HG02763 (cell line): ENCODE results near the gene AFF1.
A peak's percentile ranks its signal among the peaks of the same experiment; 100 is the strongest.

Source experiments
- ATAC-seq: cut with Tn5 transposase; IDR thresholded peaks from one replicate; pipeline ENCODE4 v1.9.1; 2021; ENCODE audit warnings: mild to moderate bottlenecking, moderate library complexity; ENCODE audit not compliant: unreplicated experiment

Gene AFF1

DNA sequence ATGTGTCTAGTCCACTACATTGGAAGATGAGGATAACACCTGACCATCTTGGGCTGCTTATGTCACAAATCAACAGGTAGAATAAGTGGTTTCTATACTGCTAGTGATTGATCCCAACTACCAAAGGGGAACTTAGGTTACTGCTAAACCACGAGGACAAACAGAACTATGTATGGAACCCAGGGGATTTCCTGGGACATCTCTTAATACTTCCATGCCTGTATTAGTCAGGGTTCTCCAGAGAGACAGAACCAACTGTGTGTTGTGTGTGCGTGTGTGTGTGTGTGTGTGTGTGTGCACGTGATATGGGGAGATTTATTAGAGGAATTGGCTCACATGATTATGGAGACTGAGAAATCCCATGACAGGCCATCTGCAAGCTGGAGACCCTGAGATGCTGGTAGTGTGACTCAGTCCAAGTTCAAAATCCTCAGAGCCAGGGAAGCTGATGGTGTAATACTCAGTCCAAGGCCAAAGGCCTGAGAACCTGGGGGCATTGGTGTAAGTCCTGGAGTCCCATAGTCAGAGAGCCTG lies 16.2 kb upstream of the AFF1 start:
- no peak for ATAC-seq

DNA sequence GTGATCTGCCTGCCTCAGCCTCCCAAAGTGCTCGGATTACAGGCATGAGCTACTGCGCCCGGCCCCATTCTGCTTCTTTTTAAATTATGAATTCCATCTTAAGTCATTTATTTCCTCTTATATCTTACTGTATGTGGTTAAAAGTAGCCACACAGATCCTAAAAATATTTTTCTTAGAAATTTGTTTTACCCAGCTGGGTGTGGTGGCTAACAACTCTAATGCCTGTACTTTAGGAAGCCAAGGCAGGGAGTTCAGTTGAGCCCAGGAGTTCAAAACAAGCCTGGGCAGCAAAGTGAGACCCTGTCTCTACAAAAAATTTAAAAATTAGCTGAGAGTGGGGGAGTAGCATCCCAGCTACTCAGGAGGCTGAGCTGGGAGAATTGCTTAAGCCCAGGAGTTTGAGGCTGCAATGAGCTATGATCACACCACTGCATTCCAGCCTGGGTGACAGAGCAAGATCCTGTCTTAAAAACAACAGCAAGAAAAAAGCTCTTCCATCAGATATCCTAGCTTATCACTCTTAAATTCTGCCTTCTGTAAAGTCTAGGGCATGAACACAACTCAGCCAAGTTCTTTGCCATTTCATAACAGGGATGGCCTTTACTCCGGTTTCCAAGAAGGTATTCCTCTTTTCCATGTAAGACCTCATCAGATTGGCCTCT lies 15.1 kb upstream of the AFF1 start:
- no peak for ATAC-seq

DNA sequence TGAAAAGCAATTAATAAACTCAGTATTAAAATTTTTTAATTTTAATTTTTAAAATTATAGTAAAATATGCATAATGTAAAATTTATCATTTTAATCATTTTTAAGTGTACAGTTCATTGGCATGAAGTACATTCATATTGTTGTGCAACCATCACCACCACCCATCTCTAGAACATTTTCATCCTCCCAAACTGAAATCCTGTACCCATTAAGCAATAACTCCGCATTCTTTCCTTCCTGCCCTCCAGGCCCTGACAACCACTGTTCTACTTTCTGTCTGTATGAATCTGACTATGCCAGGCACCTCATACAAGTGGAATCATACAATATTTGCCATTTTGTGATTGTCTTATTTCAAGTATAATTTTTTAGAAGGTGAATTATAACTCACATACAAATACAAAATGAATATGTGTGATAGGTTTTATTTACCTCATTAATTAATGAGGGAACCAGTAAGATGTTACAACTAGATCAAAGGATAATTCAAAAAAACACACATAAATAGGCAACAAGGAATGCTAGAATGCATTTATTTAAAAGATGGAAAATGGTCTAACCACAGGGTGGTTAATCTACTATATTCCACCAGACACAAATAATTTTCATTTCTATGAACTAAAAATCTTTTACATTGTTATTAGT lies 13.1 kb upstream of the AFF1 start:
- ATAC-seq, result no peak

DNA sequence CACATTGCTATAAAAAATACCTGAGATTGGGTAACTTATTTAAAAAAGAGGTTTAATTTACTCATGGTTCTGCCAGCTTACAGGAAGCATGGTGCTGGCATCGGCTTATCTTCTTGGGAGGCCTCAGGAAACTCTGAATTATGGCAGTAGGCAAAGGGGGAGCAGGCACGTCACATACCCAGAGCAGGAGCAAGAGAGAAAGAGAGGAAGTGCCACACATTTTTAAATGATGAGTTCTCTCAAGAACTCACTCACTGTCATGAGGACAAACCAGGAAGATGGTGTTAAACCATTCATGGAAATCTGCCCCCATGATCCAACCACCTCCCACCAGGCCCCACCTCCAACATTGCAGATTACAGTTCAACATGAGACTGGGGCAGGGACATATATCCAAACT lies 10.0 kb upstream of the AFF1 start:
- ATAC-seq, result no peak

DNA sequence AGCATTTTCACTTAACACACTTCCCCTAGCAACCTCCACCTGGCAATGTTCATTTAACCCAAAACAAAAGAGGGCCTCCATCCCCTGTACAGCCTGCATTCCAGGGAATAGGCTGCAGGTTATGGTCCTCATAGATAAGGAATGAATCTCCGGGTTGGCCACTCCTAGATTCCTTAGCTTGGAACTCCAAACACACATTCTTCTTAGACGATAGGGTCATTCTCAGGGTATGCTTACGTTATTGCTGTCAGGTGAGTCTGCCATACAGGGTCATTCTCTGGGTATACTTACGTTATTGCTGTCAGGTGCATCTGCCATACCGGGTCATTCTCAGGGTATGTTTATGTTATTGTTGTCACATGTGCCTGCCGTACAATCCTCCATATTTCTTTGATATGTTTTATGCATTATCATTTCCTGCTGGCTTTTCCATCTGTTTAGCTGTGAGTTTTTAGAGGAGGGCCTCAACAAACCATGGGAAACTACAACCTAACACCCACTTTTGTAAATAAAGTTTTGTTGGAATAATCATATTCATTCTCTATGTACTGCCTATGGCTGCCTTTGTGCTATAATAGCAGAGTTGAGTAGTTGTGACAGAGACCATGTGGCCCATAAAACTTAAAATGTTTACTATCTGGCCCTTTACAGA lies 8.2 kb upstream of the AFF1 start:
- no peak for ATAC-seq

DNA sequence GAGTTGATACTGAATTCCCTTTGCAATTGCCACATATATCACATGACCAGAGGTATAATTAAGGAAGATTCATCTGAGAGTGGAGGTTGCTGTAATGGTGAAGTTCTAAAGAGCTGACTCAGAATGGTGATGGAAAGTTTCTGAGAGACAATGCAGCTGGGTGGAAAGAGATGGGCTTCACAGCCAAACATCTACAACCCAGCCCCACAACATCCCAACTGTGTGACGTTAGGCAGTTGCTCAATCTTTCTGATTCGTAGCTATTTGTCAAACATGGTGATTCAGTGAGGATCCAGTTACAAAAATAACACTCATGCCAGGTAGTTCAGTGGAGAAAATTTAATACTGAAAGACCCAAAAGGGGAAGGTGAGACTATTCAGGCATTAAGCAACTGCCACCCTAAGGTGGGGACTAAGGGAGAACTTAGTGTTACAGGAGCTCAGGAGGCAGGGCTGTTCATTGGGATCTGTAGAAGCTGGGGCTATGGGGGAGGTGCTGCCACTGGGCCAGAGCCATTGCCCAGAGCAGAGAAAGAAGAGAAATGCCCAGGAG lies 6.9 kb upstream of the AFF1 start:
- ATAC-seq, result no peak

DNA sequence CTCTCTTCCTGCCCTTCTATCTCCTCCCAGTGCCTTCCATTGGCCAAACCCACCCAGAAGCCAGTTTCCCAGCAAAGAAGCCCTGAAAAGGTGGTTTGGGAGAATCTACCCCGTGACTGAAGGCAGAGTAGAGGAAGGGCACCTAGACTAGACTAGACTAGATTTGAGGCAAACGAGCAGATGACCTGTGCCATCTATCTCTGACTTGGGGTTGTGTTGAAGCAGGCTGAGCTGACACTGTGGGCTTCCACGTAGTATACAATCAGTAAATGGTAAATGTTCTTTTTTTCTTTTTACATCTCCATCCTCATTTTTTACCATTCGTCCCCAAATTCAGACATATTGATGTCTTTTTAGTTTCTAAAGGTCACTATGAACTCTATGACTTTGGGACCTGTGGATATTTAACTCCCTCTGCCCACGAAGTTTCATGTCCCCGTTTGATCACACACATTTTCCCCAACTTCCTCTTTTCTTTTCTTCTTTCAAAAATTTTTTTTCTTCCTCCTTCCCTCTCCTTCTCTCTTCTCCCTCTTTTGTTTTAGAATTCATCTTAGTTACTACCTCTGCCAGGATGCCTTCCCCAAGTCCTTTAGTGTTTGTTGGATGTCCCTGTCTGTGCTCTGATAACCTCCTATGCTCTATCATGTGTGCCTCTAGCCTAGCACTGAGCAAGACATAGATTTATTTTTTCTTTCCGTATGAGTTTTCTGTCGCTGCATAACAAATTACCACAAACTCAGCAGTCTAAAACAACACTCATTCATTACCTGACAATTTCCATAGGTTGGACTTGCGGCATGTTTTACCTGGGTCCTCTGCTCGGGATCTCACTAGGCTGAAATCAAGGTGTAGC lies 6.2 kb upstream of the AFF1 start:
- ATAC-seq, result no peak

DNA sequence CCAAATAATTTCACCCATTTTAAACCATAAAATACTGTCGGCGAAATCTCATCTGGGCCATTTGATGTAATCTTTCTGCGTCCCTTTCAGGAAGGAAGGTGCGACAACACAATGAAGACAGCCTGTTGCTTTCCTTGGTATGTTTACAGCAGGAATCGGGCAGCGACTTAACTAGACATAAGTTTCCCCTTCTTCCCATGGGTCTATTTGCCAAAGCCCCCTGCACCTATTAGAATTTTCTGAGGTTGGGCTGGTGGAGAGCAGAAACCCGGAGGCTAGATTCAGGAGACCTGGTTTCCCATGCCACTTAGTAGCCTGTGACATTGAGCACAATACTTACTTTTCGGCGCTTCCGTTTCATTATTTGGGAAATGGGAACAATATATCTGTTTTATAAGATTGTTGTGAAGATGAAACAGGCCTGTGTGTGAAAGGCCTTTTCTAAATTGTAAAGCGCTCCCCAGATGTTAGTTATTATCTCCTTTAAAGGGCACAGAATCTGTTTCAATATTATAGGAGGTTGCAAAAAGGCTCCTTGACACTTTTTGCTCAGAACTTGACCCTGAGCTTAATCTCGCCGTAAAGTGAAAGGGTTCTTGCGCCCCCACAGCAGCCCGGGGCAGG lies 552 bp upstream of the AFF1 start:
- no peak for ATAC-seq

DNA sequence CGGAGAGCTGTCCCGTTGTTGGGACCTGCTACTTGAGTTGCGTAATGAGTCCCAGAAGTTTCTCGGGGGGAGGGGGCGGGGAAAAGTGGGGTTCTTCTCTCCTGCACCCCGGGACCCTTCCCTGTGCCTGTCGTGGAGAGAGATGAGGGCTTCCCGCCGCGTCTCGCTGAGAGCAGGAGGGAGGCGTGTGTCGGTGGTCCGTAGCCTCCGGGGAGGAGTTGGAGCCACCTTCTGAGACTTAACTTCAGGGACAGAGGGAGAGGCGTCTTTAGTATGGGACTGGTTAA lies 698 bp downstream of the AFF1 start:
- ATAC-seq, result no peak

DNA sequence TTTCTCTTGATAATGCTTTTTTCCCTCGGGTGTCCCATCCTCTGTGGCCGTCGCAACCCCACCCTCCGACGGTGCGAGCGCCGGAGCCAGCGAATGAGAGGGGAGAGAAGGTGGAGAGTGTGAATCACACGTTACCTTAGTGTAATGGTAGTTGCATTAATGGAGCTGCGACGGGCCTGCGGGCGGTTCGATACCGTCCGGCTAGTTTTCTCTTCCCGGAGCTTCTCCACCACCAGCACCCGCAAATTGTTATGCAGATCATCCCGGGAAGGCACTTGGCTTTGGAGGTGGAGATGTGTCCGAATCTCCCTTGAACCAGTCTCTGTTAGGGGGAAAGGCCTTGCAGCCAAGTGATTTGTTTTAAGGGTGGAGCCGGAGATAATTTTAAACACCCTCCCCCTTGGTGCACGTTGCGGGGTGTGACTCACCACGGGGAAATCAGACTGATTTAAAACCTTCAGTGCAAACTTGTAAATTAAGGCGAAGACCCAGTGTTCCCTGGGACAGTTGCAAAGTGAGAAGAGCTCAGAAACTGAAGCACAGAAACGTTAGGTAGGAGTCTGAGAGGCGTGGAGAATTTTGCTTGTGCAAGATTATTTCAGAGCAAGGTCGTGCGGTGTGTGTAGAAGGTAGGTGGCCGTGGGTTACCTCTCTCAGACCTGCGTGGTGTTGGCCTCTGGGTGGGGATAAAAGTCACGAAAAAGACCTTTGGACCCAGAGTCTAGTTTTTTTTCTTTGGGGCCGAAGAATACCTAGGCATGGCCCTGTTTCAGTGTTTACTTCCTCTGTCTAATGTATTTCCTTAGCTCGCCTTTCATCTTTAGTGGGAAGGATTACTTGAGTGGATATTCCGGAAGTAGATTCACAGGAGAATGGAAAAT lies 1.3 kb downstream of the AFF1 start:
- peak; percentile 25 for ATAC-seq

DNA sequence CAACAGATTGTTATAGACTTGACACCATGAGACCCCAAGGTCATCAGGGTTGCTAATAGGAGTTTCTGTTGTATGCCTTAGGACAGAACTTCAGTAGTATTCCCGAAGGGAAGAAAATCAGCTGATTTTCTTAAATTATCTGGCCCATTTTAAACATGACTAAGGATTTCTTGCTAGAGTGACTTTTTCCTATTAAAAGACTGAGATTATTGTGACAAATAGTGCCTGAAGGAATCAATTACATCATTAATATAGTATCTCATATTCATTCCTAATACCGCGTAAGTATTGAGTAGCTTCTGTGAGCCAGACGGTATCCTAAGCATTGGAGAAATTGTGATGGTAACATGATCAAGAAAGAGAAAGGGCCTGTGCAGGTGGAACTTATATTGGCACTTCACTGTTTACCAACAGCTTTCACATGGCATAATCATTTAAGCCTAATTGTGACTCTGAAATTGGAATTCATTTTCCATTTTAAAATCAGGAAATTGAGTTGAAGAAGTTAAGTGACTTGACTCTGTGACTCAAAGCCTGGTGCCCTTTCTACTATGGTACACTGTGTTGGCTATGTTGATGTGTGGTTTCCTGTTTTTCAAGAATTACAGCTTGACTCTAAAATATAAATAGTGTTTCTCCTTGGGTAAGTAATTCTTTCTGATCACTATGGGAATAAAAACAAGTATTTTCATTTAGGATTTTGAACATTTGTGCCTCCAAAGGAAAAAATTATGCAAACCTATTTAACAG lies 4.1 kb downstream of the AFF1 start:
- ATAC-seq, result no peak

DNA sequence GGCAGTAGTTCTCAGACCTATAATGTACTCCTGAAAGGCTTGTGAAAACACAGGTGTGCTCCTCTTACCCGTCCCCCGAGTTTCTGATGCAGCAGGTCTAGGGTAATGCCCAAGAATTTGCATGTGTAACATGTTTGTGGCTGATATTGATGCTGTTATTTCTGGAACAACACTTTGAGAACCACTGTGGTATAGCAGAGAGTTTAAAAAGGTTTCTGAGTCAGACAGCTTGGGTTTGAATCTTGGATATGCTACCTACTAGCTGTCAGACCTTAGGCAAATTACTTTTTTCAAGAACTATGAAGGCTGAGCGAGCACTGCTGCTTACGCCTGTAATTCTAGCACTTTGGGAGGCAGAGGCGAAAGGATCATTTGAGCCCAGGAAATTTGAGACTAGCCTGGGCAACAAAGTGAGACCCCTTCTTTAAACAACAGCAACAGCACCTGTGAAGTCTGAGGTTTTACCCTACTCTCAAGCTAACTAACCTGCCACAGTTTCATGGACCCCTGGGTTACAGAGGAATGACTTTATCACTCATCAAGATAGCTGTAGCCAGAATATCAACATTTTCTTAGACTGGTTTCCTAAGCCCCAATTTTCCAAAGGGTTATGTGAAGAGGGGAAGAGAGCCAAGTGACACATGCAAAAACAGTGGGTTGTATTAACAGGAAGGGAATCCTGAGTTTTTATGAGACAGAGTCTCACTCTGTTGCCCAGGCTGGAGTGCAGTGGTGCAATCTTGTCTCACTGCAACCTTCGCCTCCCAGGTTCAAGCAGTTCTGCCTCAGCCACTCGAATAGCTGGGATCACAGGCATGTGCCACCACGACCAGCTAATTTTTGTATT lies 5.1 kb downstream of the AFF1 start:
- ATAC-seq, result peak; percentile 59

DNA sequence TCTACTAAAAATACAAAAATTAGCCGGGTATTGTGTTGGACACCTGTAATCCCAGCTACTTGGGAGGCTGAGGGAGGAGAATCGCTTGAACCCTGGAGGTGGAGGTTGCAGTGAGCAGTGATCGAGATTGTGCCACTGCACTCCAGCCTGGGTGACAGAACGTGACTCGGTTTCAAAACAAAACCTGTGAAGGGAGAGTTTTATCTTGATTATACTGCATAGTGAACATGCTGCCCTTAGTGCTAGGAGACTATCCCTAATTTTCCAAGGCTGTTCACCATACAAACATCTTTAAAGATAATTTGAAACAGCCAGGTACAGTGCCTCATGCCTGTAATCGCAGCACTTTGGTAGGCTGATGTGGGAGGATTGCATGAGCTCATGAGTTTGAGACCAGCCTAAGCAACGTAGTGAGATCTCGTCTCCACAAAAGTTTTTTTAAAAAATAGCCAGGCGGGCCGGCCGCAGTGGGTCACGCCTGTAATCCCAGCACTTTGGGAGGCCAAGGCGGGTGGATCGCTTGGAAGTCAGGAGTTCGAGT lies 6.2 kb downstream of the AFF1 start:
- no peak for ATAC-seq

DNA sequence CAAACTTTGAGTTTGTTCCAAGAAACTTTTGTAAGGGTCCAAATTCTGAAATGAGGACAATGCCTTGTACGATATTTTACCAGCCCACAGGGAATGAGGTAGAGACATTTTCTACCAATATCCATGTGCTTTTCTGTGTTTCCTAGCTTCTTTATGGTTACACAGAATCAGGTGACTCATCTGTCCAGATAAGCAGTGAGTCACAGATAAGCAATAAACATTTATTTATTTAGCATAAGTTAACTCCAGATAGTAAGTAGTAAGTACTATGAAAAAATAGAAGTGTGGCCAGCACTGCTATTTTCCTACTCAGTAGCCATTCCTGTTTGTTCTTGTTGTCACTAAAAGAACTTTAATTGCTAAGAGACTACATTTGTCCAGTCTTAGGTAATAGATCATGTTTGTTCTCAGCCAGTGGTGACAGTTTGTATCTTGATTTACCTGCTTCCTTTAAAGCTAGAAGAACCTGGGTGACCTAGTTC lies 7.4 kb downstream of the AFF1 start:
- ATAC-seq, result no peak

DNA sequence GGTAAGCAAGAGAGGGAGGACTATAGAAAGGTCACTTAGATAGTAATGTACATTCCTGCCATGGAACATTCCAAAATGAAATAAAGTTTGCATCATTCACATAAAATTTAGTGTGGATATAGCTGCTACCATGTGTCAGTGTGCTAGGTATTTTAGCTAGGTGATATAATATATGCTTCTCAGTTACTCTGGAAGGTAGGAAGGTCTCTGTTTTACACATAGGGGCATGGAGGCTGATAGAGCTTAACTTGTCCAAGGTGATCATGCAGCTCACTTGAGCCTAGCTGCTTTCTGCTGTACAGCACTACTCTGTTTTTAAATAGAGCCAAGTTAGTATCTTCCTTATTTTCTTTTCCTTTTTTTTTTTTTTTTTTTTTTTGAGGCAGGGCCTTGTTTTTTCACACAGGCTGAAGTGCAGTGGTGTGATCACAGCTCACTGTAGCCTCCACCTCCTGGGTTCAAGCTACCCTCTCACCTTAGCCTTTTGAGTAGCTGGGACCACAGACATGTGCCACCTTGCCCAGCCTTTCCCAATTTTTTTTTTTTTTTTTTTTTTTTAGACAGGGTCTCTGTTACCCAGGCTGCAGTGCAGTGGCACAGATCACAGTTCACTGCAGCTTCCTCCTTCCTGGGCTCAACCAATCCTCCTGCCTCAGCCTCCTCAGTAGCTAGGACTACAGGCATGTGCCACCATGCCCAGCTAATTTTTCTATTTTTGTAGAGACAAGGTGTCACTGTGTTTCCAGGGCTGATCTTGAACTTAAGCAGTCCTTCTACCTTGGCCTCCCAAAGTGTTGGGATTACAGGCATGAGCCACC lies 10.4 kb downstream of the AFF1 start:
- ATAC-seq, result no peak

DNA sequence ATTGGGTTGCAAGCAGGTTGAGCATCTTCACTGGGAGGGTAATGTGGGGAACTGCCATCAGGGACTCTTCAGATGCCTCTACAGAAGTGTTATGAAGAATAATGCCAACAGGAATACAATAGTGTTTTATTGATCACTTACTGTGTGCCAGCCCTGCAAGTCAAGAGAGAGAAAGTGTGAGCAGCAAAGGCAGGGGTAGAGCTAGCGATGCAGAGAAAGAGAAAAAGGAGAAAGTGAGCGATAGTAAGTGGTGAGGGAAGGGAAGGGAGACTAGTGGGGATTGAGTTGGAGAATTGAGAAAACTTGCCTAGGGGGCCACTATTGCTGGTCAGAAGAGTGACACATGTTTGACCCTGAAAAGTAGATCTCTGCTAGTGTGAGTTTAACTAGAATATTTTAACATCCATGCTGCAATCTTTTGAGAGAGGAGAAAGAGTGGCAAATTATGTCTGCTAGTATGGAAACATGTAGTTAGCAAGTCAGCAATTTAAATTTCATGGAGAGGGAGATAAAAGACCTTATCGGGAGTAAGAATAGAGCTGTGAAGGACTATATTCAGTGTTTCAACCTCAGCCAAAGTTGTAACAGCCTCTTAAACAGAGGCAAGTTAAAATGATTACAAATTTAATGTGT lies 12.2 kb downstream of the AFF1 start:
- ATAC-seq, result no peak
